T-helper 1 cell treated with Interleukin-12 subunit alpha and Interleukin-12 subunit beta and Interleukin-4 antibody, amounts not matched to agents 30 μg/mL and 1 μg/mL, for 36 hours (primary cell): Measurements from ENCODE around the gene OSMR.
"Not testable (repeated sequence)": the region's sequence is repeated elsewhere in the genome, so short reads cannot be mapped to it uniquely, and the experiment has no call there.

Experiments
- H3K27ac Mint-ChIP-seq: one replicate; pipeline ENCODE4 v1.8.0; 2021; ENCODE audit warnings: mild to moderate bottlenecking, mixed read lengths
- H3K27me3 Mint-ChIP-seq: one replicate; pipeline ENCODE4 v1.8.0; 2021; ENCODE audit warnings: low read depth, mixed read lengths
- H3K36me3 Mint-ChIP-seq: one replicate; pipeline ENCODE4 v1.8.0; 2021; ENCODE audit warnings: low read depth, mixed read lengths
- H3K4me1 Mint-ChIP-seq: one replicate; pipeline ENCODE4 v1.8.0; 2021; ENCODE audit warnings: low read depth, mixed read lengths
- H3K4me3 Mint-ChIP-seq: one replicate; pipeline ENCODE4 v1.8.0; 2021; ENCODE audit warnings: mild to moderate bottlenecking, moderate library complexity, mixed read lengths
- H3K9me3 Mint-ChIP-seq: one replicate; pipeline ENCODE4 v1.8.0; 2021; ENCODE audit warnings: mixed read lengths

Gene OSMR

DNA sequence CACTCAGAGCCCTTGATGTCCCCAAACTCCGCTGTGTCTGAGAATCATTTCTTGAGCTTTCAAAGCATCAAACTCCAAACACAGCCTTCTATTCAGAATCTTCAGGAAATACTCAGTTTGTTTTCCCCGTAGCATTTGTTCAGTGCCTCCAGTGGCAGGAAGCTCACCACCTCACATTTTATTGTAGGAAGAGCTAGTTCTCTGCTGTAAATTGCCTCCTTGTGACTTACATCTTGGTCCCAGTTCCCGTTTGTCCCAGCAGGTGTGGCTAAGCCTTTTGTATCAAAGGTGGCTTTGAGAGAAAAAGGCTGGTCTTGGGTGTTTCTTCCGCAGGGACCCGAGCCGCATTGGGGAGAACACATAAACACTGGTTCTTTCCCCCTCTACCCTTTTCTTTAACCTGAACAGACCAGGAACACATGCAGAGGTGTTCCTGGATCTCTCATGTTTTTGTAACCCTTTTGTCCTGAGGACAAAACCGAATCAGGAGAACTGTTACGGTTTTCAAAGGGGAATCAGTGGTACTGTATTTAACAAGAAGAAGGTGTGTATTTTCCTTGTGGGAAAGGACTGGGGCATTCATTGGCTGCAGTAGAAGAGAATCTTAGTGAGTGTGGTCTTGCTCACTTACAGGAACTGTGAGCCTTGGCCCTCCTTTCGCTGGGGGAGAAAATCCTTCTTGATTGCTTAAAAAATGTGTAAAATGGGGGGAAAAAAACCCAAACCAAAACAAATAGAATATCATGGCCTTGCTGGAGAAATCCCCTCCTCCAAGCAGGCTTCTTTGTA lies 1.9 kb downstream of the OSMR start:
- H3K4me1 Mint-ChIP-seq, result peaks cover 5% of the 10 kb centered on the region
- H3K27ac Mint-ChIP-seq, result no peak overlapping the region
- no peaks in the 10 kb centered on the region for H3K9me3 Mint-ChIP-seq
- no peaks in the 10 kb centered on the region for H3K36me3 Mint-ChIP-seq
- H3K27me3 Mint-ChIP-seq, result peaks cover 58% of the 10 kb centered on the region
- H3K4me3 Mint-ChIP-seq, result no peak overlapping the region

DNA sequence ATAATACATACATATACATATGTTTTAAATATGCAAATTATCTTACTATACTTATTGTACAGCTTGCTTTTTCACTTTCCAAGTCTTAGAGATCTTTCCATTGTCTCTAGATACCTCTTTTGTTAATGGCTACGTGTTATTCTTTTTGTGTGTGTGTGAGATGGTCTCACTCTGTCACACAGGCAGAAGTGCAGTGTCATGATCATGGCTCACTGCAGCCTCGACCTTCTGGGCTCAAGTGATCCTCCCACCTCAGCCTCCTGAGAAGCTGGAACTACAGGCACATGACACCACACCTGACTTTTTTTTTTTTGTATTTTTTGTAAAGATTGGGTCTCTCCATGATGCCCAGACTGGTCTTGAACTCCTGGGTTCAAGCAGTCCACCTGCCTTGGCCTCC lies 2.8 kb downstream of the OSMR start:
- Mint-ChIP-seq H3K4me3 (no peak overlapping the region), H3K4me1 (peaks cover 5% of the 10 kb centered on the region), H3K36me3 (no peaks in the 10 kb centered on the region), H3K27me3 (peaks cover 53% of the 10 kb centered on the region), H3K9me3 (no peaks in the 10 kb centered on the region), H3K27ac (no peak overlapping the region)

DNA sequence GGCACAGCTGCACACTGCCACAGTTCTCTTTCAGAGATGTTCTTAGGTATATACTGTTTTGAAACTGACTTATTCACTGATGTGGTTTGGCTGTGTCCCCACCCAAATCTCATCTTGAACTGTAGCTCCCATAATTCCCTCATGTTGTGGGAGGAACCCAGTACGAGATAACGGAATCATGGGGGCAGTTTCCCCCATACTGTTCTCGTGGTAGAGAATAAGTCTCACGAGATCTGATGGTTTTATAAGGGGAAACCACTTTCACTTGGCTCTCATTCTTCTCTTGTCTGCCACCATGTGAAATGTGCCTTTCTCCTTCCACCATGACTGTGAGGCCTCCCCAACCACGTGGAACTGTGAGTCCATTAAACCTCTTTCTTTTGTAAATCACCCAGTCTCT lies 5.8 kb downstream of the OSMR start:
- not testable (repeated sequence) for H3K9me3 Mint-ChIP-seq, H3K4me1 Mint-ChIP-seq, H3K27ac Mint-ChIP-seq, H3K36me3 Mint-ChIP-seq, H3K4me3 Mint-ChIP-seq
- H3K27me3 Mint-ChIP-seq, result peaks cover 31% of the 10 kb centered on the region

DNA sequence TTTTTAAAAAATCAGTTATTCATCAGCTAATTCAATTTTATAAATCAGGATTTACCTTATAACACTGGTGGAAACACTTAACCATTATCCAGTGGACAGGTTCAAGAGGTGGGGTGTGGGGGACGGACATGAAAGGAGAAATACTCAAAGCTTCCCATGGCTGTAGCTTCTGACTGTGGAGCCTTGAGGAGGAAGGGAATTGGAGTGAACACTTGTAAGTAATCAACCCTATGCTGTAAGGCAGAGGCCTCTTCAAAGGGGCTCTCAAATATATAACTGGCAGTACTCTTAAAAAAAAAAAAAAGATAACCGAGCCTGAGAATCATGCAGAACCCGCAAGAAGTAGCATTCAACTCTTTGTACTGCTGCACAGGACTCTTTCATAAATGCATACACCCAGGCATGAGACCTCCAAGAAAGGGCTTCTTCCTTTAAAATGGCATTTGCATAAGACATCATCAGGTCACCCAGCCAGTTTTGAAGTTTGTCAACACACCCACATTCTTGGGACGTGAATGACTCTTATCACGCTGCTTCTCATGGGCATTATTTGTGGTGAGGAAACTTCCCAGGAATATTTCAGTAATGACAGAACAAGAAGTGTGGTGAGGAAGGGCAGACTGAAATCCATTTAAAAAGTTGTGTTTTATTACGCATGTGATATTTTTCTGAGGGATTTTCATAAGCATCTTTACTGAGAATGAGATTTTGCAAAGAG lies 8.1 kb downstream of the OSMR start:
- Mint-ChIP-seq H3K4me1 (no peaks in the 10 kb centered on the region), H3K4me3 (no peak overlapping the region), H3K27ac (no peak overlapping the region), H3K9me3 (no peaks in the 10 kb centered on the region), H3K27me3 (peaks cover 16% of the 10 kb centered on the region), H3K36me3 (no peaks in the 10 kb centered on the region)

DNA sequence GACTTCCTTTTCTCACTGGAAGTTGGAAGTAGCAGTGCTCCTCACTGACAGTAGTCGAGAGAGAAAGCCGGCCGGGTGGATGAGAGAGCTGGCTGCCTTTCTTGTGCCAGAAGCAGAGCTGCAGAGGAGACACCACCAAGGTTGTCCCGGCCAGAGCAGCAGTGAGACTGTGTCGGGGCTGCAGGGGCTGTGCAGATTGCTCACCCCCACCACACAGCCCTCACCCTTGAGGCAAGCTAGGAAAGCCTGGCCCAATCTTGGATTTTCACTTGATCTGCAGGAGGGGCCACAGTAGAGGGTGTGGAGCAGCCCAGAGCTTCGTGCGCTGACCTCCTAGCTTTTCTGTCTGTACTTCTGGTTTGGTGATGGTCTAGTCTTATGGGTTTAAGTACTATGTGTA lies 9.1 kb downstream of the OSMR start:
- H3K9me3 Mint-ChIP-seq, result no peaks in the 10 kb centered on the region
- no peak overlapping the region for H3K27ac Mint-ChIP-seq
- H3K4me3 Mint-ChIP-seq, result no peak overlapping the region
- no peaks in the 10 kb centered on the region for H3K4me1 Mint-ChIP-seq
- no peaks in the 10 kb centered on the region for H3K36me3 Mint-ChIP-seq
- peaks cover 14% of the 10 kb centered on the region for H3K27me3 Mint-ChIP-seq

DNA sequence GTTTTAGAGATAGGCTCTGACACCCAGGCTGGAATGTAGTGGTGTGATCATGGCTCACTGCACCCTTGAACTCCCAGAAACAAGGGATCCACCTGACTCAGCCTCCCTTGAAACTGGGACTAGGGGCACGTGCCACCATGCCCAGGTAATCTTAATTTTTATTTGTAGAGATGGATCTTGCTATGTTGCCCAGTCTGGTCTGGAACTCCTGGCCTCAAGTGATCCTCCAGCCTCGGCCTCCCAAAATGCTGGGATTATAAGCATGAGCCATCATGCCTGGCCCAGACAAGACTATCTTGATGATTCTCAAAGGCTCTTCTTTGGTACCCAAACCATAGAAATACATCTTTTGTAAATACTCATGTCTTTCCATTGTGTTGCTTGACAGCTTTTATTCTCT lies 10.8 kb downstream of the OSMR start:
- H3K27ac Mint-ChIP-seq, result no peak overlapping the region
- H3K36me3 Mint-ChIP-seq, result no peaks in the 10 kb centered on the region
- peaks cover 14% of the 10 kb centered on the region for H3K27me3 Mint-ChIP-seq
- no peaks in the 10 kb centered on the region for H3K4me1 Mint-ChIP-seq
- H3K4me3 Mint-ChIP-seq, result no peak overlapping the region
- no peaks in the 10 kb centered on the region for H3K9me3 Mint-ChIP-seq

DNA sequence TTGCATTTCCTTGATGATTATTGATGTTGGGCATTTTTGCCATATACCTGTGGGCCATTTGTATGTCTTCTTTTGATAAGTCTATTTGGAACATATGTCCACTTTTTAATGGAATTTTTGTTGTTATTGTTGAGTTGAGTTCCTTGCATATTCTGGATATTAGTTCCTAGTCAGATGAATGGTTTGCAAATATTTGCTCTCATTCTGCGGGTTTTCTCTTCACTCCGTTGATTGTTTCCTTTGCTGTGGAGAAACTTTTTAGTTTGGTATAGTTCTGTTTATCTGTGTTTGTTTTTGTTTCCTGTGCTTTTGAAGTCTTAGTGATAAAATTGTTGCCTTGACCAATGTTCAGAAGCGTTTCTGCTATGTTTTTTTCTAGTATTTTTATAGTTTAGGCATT lies 13.0 kb downstream of the OSMR start:
- Mint-ChIP-seq H3K4me3 (no peak overlapping the region), H3K9me3 (peaks cover 2% of the 10 kb centered on the region), H3K27me3 (peaks cover 9% of the 10 kb centered on the region), H3K36me3 (no peaks in the 10 kb centered on the region), H3K4me1 (no peaks in the 10 kb centered on the region), H3K27ac (no peak overlapping the region)

DNA sequence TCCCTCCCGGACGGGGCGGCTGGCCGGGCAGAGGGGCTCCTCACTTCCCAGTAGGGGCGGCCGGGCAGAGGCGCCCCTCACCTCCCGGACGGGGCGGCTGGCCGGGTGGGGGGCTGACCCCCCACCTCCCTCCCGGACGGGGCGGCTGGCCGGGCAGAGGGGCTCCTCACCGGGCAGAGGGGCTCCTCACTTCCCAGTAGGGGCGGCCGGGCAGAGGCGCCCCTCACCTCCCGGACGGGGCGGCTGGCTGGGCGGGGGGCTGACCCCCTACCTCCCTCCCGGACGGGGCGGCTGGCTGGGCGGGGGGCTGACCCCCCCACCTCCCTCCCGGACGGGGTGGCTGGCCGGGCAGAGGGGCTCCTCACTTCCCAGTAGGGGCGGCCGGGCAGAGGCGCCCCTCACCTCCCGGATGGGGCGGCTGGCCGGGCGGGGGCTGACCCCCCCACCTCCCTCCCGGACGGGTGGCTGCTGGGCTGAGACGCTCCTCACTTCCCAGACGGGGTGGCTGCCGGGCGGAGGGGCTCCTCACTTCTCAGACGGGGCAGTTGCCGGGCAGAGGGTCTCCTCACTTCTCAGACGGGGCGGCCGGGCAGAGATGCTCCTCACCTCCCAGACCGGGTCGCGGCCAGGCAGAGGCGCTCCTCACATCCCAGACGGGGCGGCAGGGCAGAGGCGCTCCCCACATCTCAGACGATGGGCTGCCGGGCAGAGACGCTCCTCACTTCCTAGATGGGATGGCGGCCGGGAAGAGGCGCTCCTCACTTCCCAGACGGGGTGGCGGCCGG lies 16.4 kb downstream of the OSMR start:
- H3K27me3 Mint-ChIP-seq, H3K4me3 Mint-ChIP-seq, H3K4me1 Mint-ChIP-seq, H3K36me3 Mint-ChIP-seq, H3K27ac Mint-ChIP-seq: not testable (repeated sequence)
- peaks cover 11% of the 10 kb centered on the region for H3K9me3 Mint-ChIP-seq

DNA sequence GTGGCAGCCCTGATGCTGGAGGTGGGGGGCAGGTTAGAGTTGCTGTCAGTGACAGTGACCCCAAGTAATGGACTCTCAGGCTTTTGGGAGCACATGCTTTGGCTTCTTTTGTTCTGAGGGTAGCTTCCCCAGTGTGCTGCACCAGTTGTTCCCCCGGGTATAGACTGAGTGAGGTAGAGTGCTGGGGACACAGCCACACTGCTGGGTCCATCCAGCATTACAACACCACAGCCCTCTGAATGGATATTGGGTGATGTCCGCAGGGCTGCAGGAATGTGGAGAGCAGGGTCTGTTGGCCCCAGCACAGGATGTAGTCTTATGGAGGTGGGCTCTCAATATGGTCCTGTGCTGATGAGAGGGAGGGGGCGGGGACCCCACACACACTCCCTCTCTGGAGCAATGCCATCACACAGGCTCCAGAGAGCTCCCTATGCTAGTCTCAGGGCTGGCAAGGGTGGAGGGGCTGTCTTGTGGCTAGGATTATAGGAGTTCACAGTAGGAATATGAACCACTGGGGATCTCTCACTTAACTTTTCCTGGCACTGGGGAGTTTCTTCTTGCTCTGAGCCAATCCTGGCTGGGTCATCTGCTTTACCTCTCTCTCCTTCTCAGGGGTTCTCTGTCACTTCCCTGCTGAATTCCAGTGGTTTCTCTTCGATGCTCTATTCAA lies 20.7 kb downstream of the OSMR start:
- Mint-ChIP-seq H3K27me3 (peaks cover 3% of the 10 kb centered on the region), H3K4me1 (no peaks in the 10 kb centered on the region), H3K9me3 (peaks cover 14% of the 10 kb centered on the region), H3K4me3 (no peak overlapping the region), H3K36me3 (no peaks in the 10 kb centered on the region), H3K27ac (no peak overlapping the region)

DNA sequence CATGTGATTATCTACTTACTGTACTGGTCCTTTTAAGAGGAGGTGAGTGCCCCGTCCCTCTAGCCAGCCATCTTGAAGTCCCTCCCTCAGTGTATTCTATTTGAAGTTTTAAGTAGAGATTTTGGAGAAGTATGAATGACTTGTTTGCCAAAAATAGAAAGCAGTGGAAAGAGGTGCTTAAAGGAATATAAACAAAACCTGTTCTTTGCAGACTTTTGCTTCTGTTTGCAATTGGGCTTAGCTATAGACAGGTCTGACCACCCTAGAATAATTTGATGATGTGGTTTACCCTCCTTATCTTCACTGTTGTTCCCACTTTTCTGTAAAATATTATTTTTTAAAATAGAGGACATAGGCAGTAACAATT lies 21.2 kb downstream of the OSMR start:
- no peak overlapping the region for H3K4me3 Mint-ChIP-seq
- H3K9me3 Mint-ChIP-seq, result peaks cover 14% of the 10 kb centered on the region
- no peaks in the 10 kb centered on the region for H3K4me1 Mint-ChIP-seq
- no peaks in the 10 kb centered on the region for H3K36me3 Mint-ChIP-seq
- H3K27ac Mint-ChIP-seq, result no peak overlapping the region
- peaks cover 3% of the 10 kb centered on the region for H3K27me3 Mint-ChIP-seq

DNA sequence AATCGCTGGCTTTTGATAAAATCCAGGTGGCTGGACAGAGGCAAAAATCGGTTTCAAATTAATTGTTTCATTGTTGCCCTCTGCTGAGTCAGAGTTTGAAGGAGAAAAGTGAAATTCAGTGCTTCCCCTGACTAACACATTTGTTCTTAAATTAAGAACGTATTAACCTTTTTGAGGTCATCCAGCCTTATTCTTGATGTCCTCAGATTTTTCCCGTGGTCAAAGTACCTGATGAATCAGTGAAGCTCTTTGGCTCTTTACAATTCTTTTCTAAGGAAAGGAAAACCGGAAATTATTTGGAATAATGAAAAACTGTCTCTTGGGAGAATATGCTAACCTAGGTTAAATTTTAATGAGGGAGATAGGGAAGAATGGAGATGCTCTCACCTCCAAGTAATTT lies 21.6 kb downstream of the OSMR start:
- Mint-ChIP-seq H3K27me3 (peaks cover 3% of the 10 kb centered on the region), H3K9me3 (peaks cover 14% of the 10 kb centered on the region), H3K4me3 (no peak overlapping the region), H3K27ac (no peak overlapping the region), H3K36me3 (no peaks in the 10 kb centered on the region), H3K4me1 (no peaks in the 10 kb centered on the region)

DNA sequence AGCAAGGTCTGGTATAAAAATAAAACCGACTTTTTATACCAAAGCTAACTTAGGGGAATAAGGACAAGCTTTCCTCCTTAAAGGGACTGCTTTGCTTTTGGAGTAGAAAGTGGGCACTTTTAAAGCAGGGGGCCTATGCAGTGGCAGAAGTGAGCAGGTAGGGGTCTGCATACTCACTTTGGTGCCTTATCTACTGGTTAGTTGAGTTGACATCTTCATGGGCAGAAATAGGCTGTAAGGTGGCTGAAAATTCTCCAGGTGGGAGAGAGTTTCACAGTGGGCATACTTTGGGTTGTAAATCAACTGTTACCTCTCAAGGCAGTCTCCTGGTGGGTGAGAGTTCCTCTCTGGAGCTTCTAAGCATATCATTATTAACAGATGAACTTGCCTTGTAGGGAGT lies 24.8 kb downstream of the OSMR start:
- peaks cover 15% of the 10 kb centered on the region for H3K27me3 Mint-ChIP-seq

DNA sequence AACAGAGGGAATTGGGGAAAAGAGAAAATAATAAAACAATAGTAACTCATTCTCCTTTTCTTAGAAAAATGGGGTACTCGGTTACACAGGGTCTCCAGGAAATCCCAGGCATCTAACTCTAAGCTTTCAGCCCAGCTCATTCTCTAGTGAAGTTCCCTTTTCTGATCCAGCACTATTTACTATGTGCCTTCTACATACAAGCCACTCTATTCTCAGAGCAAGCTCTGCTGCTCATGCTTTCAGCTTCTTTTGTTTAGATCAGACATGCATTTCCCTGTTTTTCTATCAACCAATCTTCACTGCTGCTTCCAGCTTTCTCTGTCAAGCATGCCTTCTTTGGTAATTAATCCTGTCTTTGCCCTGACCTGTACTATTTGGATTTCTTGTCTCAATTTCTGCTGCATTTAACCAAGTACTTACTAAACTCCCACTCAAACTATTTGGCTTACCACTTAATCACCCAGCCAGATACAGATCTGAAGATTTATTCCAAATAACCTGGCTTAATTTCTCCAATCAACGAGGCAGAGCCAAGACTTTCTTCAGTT lies 25.3 kb downstream of the OSMR start:
- peaks cover 16% of the 10 kb centered on the region for H3K27me3 Mint-ChIP-seq
- no peaks in the 10 kb centered on the region for H3K36me3 Mint-ChIP-seq

More for the DNA sequence above, 24.8 kb downstream of the OSMR start:
- Mint-ChIP-seq H3K36me3 (no peaks in the 10 kb centered on the region), H3K4me3 (no peak overlapping the region), H3K27ac (no peak overlapping the region), H3K9me3 (peaks cover 4% of the 10 kb centered on the region), H3K4me1 (no peaks in the 10 kb centered on the region)

DNA sequence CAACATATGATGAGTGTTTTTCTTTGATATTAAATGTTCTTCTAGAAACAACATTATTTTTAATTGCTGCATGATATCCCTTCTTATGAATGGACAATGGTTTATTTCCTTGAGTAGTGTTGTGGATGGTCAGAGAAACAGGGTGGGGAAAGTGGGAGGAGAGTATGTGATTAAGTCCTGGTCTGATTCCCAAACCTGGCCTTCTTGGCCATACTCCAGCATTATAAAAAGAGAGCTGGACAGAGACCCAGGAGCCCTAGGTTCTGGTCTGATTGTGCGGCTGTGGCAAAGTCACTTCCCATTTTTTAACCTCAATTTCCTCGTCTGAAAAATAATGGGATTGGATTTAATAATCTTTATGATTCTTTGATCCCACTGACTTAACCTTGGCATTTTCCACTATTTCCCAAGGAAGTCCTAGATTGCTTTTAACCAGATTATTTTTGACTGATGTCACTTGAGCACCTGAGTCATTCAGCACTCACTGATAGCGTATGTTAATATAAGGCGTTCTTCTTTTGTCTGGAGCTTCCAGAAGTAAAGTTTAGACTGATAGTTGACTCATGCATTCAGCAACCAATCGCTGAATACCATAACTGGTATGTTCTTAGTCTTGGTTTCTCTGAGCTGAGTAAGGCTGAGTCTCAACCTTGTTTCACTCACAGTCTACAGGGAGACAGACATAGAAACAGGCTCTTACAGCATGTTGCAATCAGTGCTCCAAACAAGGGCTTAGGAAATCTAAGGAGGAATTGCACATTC lies 26.2 kb downstream of the OSMR start:
- peaks cover 21% of the 10 kb centered on the region for H3K27me3 Mint-ChIP-seq

More for the DNA sequence above, 25.3 kb downstream of the OSMR start:
- no peak overlapping the region for H3K4me3 Mint-ChIP-seq
- H3K9me3 Mint-ChIP-seq, result peaks cover 4% of the 10 kb centered on the region
- no peaks in the 10 kb centered on the region for H3K4me1 Mint-ChIP-seq
- H3K27ac Mint-ChIP-seq, result no peak overlapping the region

More for the DNA sequence above, 26.2 kb downstream of the OSMR start:
- Mint-ChIP-seq H3K9me3 (peaks cover 4% of the 10 kb centered on the region), H3K27ac (no peak overlapping the region), H3K4me1 (no peaks in the 10 kb centered on the region), H3K36me3 (no peaks in the 10 kb centered on the region), H3K4me3 (no peak overlapping the region)
